Measurements from ENCODE around the gene CDK14. TPM values are rescaled to one million over a fixed set of nuclear protein-coding genes. Genes with fewer than 3 reads are reported as not detected.
A peak's percentile ranks its signal among the peaks of the same experiment; 100 is the strongest.

Gene CDK14
- polyA plus RNA-seq, 1 donor from 2014 or later, result 25.1 TPM

DNA sequence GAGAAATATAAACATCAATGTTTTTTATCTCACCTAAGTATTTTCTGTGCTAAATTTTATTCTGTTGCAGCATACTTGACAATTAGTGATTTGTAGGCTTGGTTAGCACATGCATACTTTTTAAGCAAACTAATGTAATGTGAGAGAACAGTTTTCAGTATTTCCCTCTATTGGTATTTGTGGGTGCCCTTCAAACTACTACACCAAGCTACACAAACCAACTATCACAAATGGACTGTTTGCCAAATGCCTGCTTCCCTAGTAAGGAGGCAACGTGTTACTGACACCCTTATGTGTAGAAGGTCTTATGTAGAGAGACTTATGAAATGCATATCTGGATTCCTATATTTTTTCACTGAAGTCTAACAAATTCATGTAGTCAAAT, 569.7 kb downstream of the CDK14 start:
- Histone ChIP-seq H3K9ac (ENCODE audit: low read length) (no peak overlapping the region), H3K27me3 (ENCODE audit: insufficient read depth, low read depth, low read length) (no peaks in the 10 kb centered on the region), H3K27ac (ENCODE audit: low read length) (no peak overlapping the region), H3F3A (ENCODE audit: insufficient read depth, low read length, poor library complexity, severe bottlenecking) (peaks cover 5% of the 10 kb centered on the region), H4K20me1 (ENCODE audit: insufficient read depth) (no peaks in the 10 kb centered on the region), H3K4me2 (ENCODE audit: low read length) (no peak overlapping the region), H3K9me2 (ENCODE audit: insufficient read depth, low read length) (no peaks in the 10 kb centered on the region), H3K79me2 (replicated peaks; ENCODE audit: insufficient read depth, low read length) (no peaks in the 10 kb centered on the region), H3K4me3 (ENCODE audit: low read length) (no peak overlapping the region), H2AFZ (ENCODE audit: low read depth, low read length) (no peak overlapping the region), H3K36me3 (ENCODE audit: insufficient read depth, low read length) (no peaks in the 10 kb centered on the region), H3K9me3 (ENCODE audit: low read length) (no peaks in the 10 kb centered on the region)
- TF ChIP-seq EZH2 (IDR thresholded peaks at IDR 0.05; ENCODE audit: borderline replicate concordance, insufficient read depth, low read length, poor library complexity, severe bottlenecking), result no peak
- no peak for TF ChIP-seq MXI1 (conservative IDR thresholded peaks at IDR 0.05; ENCODE audit: poor library complexity, severe bottlenecking)
- TF ChIP-seq SMC3 (conservative IDR thresholded peaks at IDR 0.05; ENCODE audit: poor library complexity), result no peak
- TF ChIP-seq EP300 (conservative IDR thresholded peaks at IDR 0.05; ENCODE audit: poor library complexity, severe bottlenecking), result no peak
- TF ChIP-seq, protein P1, sequence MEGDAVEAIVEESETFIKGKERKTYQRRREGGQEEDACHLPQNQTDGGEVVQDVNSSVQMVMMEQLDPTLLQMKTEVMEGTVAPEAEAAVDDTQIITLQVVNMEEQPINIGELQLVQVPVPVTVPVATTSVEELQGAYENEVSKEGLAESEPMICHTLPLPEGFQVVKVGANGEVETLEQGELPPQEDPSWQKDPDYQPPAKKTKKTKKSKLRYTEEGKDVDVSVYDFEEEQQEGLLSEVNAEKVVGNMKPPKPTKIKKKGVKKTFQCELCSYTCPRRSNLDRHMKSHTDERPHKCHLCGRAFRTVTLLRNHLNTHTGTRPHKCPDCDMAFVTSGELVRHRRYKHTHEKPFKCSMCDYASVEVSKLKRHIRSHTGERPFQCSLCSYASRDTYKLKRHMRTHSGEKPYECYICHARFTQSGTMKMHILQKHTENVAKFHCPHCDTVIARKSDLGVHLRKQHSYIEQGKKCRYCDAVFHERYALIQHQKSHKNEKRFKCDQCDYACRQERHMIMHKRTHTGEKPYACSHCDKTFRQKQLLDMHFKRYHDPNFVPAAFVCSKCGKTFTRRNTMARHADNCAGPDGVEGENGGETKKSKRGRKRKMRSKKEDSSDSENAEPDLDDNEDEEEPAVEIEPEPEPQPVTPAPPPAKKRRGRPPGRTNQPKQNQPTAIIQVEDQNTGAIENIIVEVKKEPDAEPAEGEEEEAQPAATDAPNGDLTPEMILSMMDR (IDR thresholded peaks at IDR 0.05; ENCODE audit: poor library complexity, severe bottlenecking), result no peak
- TF ChIP-seq RAD21 (conservative IDR thresholded peaks at IDR 0.05), result no peak
- no peak for TF ChIP-seq REST (IDR thresholded peaks at IDR 0.05; ENCODE audit: borderline replicate concordance)
- TF ChIP-seq TAF1 (IDR thresholded peaks at IDR 0.05; ENCODE audit: low read depth), result no peak
- TF ChIP-seq POLR2AphosphoS5 (IDR thresholded peaks at IDR 0.05), result no peak

- Histone ChIP-seq H2AFZ (ENCODE audit: low read depth, low read length) (no peak overlapping the region), H3K4me2 (ENCODE audit: low read length) (peak overlapping the region; percentile 25), H3K79me2 (replicated peaks; ENCODE audit: insufficient read depth, low read length) (no peaks in the 10 kb centered on the region), H3K9me3 (ENCODE audit: low read length) (no peaks in the 10 kb centered on the region), H3K27ac (ENCODE audit: low read length) (peak overlapping the region; percentile 40), H4K20me1 (ENCODE audit: insufficient read depth) (no peaks in the 10 kb centered on the region), H3K9ac (ENCODE audit: low read length) (no peak overlapping the region), H3K36me3 (ENCODE audit: insufficient read depth, low read length) (no peaks in the 10 kb centered on the region), H3K9me2 (ENCODE audit: insufficient read depth, low read length) (no peaks in the 10 kb centered on the region), H3K27me3 (ENCODE audit: insufficient read depth, low read depth, low read length) (no peaks in the 10 kb centered on the region), H3K4me3 (ENCODE audit: low read length) (peak overlapping the region; percentile 44), H3F3A (ENCODE audit: insufficient read depth, low read length, poor library complexity, severe bottlenecking) (peaks cover 5% of the 10 kb centered on the region)
- TF ChIP-seq EZH2 (IDR thresholded peaks at IDR 0.05; ENCODE audit: borderline replicate concordance, insufficient read depth, low read length, poor library complexity, severe bottlenecking) (no peak), POLR2AphosphoS5 (IDR thresholded peaks at IDR 0.05) (peak; percentile 20), TAF1 (IDR thresholded peaks at IDR 0.05; ENCODE audit: low read depth) (no peak), REST (IDR thresholded peaks at IDR 0.05; ENCODE audit: borderline replicate concordance) (peak; percentile 84), SMC3 (conservative IDR thresholded peaks at IDR 0.05; ENCODE audit: poor library complexity) (no peak)
These were observed 573.0 kb downstream of the CDK14 start for GRCh38 chr7:91168871-91169829.
